Mesenchymal stem cell (in vitro differentiated cells and primary cell): ENCODE measurements around the gene FAM13A.

ENCODE experiments used
- DNase-seq: peaks from one replicate; pipeline ENCODE4 v3.0.0-alpha.2; 2013
- H2AFZ ChIP-seq: one replicate; pipeline ENCODE4 v1.6.1; 2013; ENCODE audit warnings: low read depth, mild to moderate bottlenecking, control low read depth, inconsistent platforms, low read length, moderate library complexity
- H2AK5ac ChIP-seq: 2 replicates; pipeline ENCODE4 v1.6.1; 2013; ENCODE audit warnings: low read length, moderate library complexity, mild to moderate bottlenecking, inconsistent platforms; ENCODE audit not compliant: severe bottlenecking
- H2BK120ac ChIP-seq: one replicate; pipeline ENCODE4 v1.6.1; 2013; ENCODE audit warnings: low read depth, mild to moderate bottlenecking, inconsistent platforms, low read length, moderate library complexity
- H2BK12ac ChIP-seq, 2 experiments: one replicate each; pipeline ENCODE4 v1.6.1; 2013; ENCODE audit warnings: inconsistent platforms in 2 of 2, low read length in 2 of 2, mild to moderate bottlenecking in 2 of 2, moderate library complexity in 2 of 2, control low read depth in 1 of 2
- H2BK15ac ChIP-seq: one replicate; pipeline ENCODE4 v1.6.1; 2013; ENCODE audit warnings: mild to moderate bottlenecking, low read depth, inconsistent platforms; ENCODE audit not compliant: poor library complexity, severe bottlenecking
- H2BK5ac ChIP-seq: 2 replicates; pipeline ENCODE4 v1.6.1; 2013; ENCODE audit warnings: low read depth, mild to moderate bottlenecking, low read length, control low read depth, inconsistent platforms; ENCODE audit not compliant: poor library complexity, severe bottlenecking
- H3K14ac ChIP-seq, 2 experiments: one replicate each; pipeline ENCODE4 v1.6.1; 2013; ENCODE audit warnings: inconsistent platforms in 2 of 2, low read length in 2 of 2, control low read depth in 1 of 2, mild to moderate bottlenecking in 1 of 2, moderate library complexity in 1 of 2
- H3K18ac ChIP-seq, 2 experiments: one replicate each; pipeline ENCODE4 v1.6.1; 2013; ENCODE audit warnings: inconsistent platforms in 2 of 2, low read length in 2 of 2, control low read depth in 1 of 2, low read depth in 1 of 2, mild to moderate bottlenecking in 1 of 2
- H3K23ac ChIP-seq, 2 experiments: one replicate each; pipeline ENCODE4 v1.6.1; 2013; ENCODE audit warnings: inconsistent platforms in 2 of 2, low read length in 2 of 2, mild to moderate bottlenecking in 2 of 2, moderate library complexity in 2 of 2, control low read depth in 1 of 2
- H3K27ac ChIP-seq: 2 replicates; pipeline ENCODE4 v1.5.1; 2013; ENCODE audit warnings: mild to moderate bottlenecking, moderate library complexity, low read length, control low read depth, inconsistent platforms; ENCODE audit not compliant: poor library complexity, severe bottlenecking
- H3K27me3 ChIP-seq, 2 experiments: 2 replicates each; pipeline versions ENCODE4 v1.6.1 to v1.7.0; 2013; ENCODE audit warnings: low read length in 2 of 2, mild to moderate bottlenecking in 2 of 2, moderate library complexity in 2 of 2, control low read depth in 1 of 2, inconsistent platforms in 1 of 2; ENCODE audit not compliant: control insufficient read depth in 1 of 2, insufficient read depth in 1 of 2
- H3K36me3 ChIP-seq, 2 experiments: 2 replicates each; pipeline versions ENCODE4 v1.6.1 to v1.7.0; 2013; ENCODE audit warnings: low read length in 2 of 2, control low read depth in 1 of 2, inconsistent platforms in 1 of 2, low read depth in 1 of 2, mild to moderate bottlenecking in 1 of 2; ENCODE audit not compliant: insufficient read depth in 2 of 2, control insufficient read depth in 1 of 2
- H3K4ac ChIP-seq, 2 experiments: one replicate each; pipeline ENCODE4 v1.6.1; 2013; ENCODE audit warnings: inconsistent platforms in 2 of 2, low read length in 2 of 2, mild to moderate bottlenecking in 2 of 2, moderate library complexity in 2 of 2, control low read depth in 1 of 2, low read depth in 1 of 2
- H3K4me1 ChIP-seq: 2 replicates; pipeline ENCODE4 v1.6.1; 2013; ENCODE audit warnings: low read depth, low read length, control low read depth; ENCODE audit not compliant: control insufficient read depth, insufficient read depth
- H3K4me2 ChIP-seq: 2 replicates; pipeline ENCODE4 v1.6.1; 2013; ENCODE audit warnings: low read length, mild to moderate bottlenecking, inconsistent platforms; ENCODE audit not compliant: poor library complexity, severe bottlenecking
- H3K4me3 ChIP-seq, 2 experiments: 2 replicates each; pipeline versions ENCODE4 v1.5.1 to v1.7.0; 2013; ENCODE audit warnings: low read length in 2 of 2, mild to moderate bottlenecking in 2 of 2, control low read depth in 1 of 2, low read depth in 1 of 2; ENCODE audit not compliant: insufficient read depth in 1 of 2
- H3K79me1 ChIP-seq: replicated peaks from 2 replicates; pipeline ENCODE4 v1.6.1; 2013; ENCODE audit warnings: mild to moderate bottlenecking, control low read depth, low read length, inconsistent platforms; ENCODE audit not compliant: poor library complexity, severe bottlenecking
- H3K9ac ChIP-seq: 2 replicates; pipeline ENCODE4 v1.7.0; 2013; ENCODE audit warnings: mild to moderate bottlenecking, low read length, moderate library complexity
- H3K9me3 ChIP-seq: 2 replicates; pipeline ENCODE4 v1.7.0; 2013; ENCODE audit warnings: mild to moderate bottlenecking, low read length; ENCODE audit not compliant: control insufficient read depth
- H4K8ac ChIP-seq: one replicate; pipeline ENCODE4 v1.6.1; 2013; ENCODE audit warnings: inconsistent platforms, mild to moderate bottlenecking, low read length, moderate library complexity
- H4K91ac ChIP-seq: one replicate; pipeline ENCODE4 v1.6.1; 2013; ENCODE audit warnings: mild to moderate bottlenecking, low read length, inconsistent platforms
- WGBS: methylation state at CpG from one replicate; pipeline ENCODE4 v1.1.7; 2013; ENCODE audit warnings: mixed read lengths; 5-methylcytosine and 5-hydroxymethylcytosine counted together

FAM13A gene

DNA sequence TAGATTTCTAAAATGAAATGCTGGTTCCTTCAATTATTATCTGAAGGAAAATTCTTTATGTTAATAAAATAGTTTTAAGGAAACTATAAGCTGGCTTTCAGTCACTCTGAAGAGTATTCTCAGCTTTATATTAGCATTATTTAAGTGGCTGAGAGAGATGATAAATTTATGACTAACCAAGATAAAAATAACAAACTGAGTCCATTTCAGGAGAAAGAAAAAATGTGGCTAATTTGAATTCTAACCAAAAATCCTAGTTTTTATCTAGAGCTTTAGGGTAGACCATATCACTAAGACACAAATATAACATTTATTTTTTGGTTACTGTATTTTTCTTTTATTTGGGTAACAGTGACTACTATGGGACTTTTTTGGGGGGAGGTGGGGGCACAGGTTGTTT lies 299.9 kb downstream of the FAM13A start:
- H3K36me3 ChIP-seq, result peaks cover 0 to 11% of the 10 kb centered on the region in 2 experiments
- H3K4me3 ChIP-seq, result no peak overlapping the region
- no peaks in the 10 kb centered on the region for H3K27me3 ChIP-seq
- H2AFZ ChIP-seq, result no peak overlapping the region
- no peak overlapping the region for H3K14ac ChIP-seq
- no peak overlapping the region for H3K23ac ChIP-seq
- no peak overlapping the region for H4K91ac ChIP-seq
- no peaks in the 10 kb centered on the region for H3K79me1 ChIP-seq
- no peak overlapping the region for H3K4me2 ChIP-seq
- H3K27ac ChIP-seq, result no peak overlapping the region
- H2BK15ac ChIP-seq, result no peak overlapping the region
- no peak overlapping the region for H4K8ac ChIP-seq
- H3K4me1 ChIP-seq, result peaks cover 6% of the 10 kb centered on the region
- H3K9me3 ChIP-seq, result no peaks in the 10 kb centered on the region
- no peak overlapping the region for H2BK12ac ChIP-seq
- no peak for DNase-seq
- H2BK5ac ChIP-seq, result no peak overlapping the region
- H2BK120ac ChIP-seq, result no peak overlapping the region
- no peak overlapping the region for H3K9ac ChIP-seq
- no peak overlapping the region for H2AK5ac ChIP-seq
- no peak overlapping the region for H3K4ac ChIP-seq
- H3K18ac ChIP-seq, result no peak overlapping the region

DNA sequence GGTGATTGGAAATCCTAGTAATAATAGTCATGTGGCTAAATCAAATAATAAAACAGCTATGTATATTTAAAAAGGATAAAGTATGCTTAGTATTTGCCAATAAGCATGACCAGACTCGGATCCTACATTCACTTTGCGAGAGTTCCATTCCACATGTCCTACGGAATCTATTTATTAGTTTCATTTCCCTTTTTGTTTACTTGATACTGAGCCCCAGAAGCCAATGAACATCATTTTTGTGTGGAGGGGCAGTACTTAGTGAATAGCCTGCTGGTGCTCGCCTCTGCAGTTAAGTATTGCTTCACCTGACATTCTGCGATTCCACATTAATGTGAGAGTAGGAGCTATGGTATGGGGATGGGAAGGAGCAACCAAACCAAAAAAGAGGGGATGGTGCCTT lies 300.8 kb downstream of the FAM13A start:
- no peak overlapping the region for H3K4me2 ChIP-seq
- H2BK12ac ChIP-seq, result no peak overlapping the region
- H3K4ac ChIP-seq, result no peak overlapping the region
- H3K23ac ChIP-seq, result no peak overlapping the region
- no peak overlapping the region for H3K9ac ChIP-seq
- H4K91ac ChIP-seq, result no peak overlapping the region
- over 99% methylated on average over 5 of the region's 5 CpGs for WGBS
- no peak overlapping the region for H2AFZ ChIP-seq
- H3K14ac ChIP-seq, result no peak overlapping the region
- H3K36me3 ChIP-seq, result peaks cover 0 to 13% of the 10 kb centered on the region in 2 experiments
- H3K4me3 ChIP-seq, result no peak overlapping the region
- H3K27ac ChIP-seq, result no peak overlapping the region
- H3K18ac ChIP-seq, result no peak overlapping the region
- H2BK120ac ChIP-seq, result no peak overlapping the region
- H2BK5ac ChIP-seq, result no peak overlapping the region
- no peaks in the 10 kb centered on the region for H3K79me1 ChIP-seq
- peaks cover 6% of the 10 kb centered on the region for H3K4me1 ChIP-seq
- H4K8ac ChIP-seq, result no peak overlapping the region
- no peak overlapping the region for H2BK15ac ChIP-seq
- no peak for DNase-seq
- H3K27me3 ChIP-seq, result no peaks in the 10 kb centered on the region
- H2AK5ac ChIP-seq, result no peak overlapping the region
- no peaks in the 10 kb centered on the region for H3K9me3 ChIP-seq

DNA sequence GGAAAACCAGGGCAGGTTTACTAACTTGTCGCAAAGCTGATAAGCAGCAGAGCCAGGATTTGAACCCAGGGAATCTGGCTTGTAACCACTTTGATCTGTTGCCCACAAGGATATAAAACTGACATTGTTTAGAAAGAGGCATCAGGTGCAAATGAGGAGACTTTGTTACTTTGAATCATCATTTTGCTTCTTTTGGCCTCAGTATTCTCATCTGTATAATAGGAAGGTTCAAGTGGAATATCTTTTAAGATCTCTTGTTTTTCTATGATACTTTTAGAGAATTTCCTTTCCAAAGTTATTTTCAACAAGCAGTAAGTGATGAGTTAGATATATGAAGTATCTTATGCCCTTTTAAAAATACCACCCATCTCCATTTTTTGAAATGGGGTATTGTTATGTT lies 301.5 kb downstream of the FAM13A start:
- no peak overlapping the region for H2AK5ac ChIP-seq
- H2BK5ac ChIP-seq, result no peak overlapping the region
- no peak overlapping the region for H2AFZ ChIP-seq
- no peak overlapping the region for H3K4ac ChIP-seq
- peaks cover 6% of the 10 kb centered on the region for H3K4me1 ChIP-seq
- H3K27me3 ChIP-seq, result no peaks in the 10 kb centered on the region
- DNase-seq, result no peak
- no peak overlapping the region for H3K23ac ChIP-seq
- H2BK15ac ChIP-seq, result no peak overlapping the region
- no peak overlapping the region for H4K91ac ChIP-seq
- H4K8ac ChIP-seq, result no peak overlapping the region
- H3K4me2 ChIP-seq, result no peak overlapping the region
- no peak overlapping the region for H2BK12ac ChIP-seq
- no peak overlapping the region for H2BK120ac ChIP-seq
- no peak overlapping the region for H3K4me3 ChIP-seq
- H3K18ac ChIP-seq, result no peak overlapping the region
- H3K9ac ChIP-seq, result no peak overlapping the region
- WGBS, result 100% methylated on average over 1 of the region's 1 CpG
- H3K9me3 ChIP-seq, result no peaks in the 10 kb centered on the region
- H3K14ac ChIP-seq, result no peak overlapping the region
- H3K79me1 ChIP-seq, result no peaks in the 10 kb centered on the region
- H3K36me3 ChIP-seq, result peaks cover under 1 to 17% of the 10 kb centered on the region in 2 experiments
- no peak overlapping the region for H3K27ac ChIP-seq

DNA sequence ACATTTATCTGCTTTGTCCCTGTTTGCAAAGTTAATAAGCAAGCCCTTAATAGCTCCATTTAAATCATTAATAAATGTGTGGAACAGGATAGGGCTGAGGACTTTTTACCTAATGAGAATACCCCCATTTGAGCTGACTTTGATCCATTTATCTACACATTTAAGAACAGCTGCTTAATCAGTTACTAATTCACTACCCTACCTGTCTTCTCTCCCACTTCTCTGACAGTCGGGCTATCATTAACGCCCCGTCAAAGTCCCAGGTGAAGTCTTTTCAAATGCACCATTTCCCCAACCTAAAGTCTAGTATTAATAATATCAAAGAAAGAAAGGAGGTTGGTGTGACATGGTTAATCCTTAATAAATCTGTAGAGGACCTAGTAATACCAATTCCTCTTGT lies 302.2 kb downstream of the FAM13A start:
- H3K27ac ChIP-seq, result no peak overlapping the region
- 100% methylated on average over 1 of the region's 3 CpGs for WGBS
- no peak for DNase-seq
- no peak overlapping the region for H3K18ac ChIP-seq
- H3K36me3 ChIP-seq, result peaks cover 5 to 23% of the 10 kb centered on the region in 2 experiments
- no peak overlapping the region for H3K4me3 ChIP-seq
- no peaks in the 10 kb centered on the region for H3K9me3 ChIP-seq
- H2AK5ac ChIP-seq, result no peak overlapping the region
- H3K4me1 ChIP-seq, result peaks cover 6% of the 10 kb centered on the region
- no peak overlapping the region for H4K8ac ChIP-seq
- no peak overlapping the region for H2BK12ac ChIP-seq
- H3K23ac ChIP-seq, result no peak overlapping the region
- H3K9ac ChIP-seq, result no peak overlapping the region
- H3K14ac ChIP-seq, result no peak overlapping the region
- H3K27me3 ChIP-seq, result no peaks in the 10 kb centered on the region
- H3K4me2 ChIP-seq, result no peak overlapping the region
- no peak overlapping the region for H2BK15ac ChIP-seq
- no peak overlapping the region for H2AFZ ChIP-seq
- H3K79me1 ChIP-seq, result no peaks in the 10 kb centered on the region
- no peak overlapping the region for H3K4ac ChIP-seq
- H2BK5ac ChIP-seq, result no peak overlapping the region
- no peak overlapping the region for H2BK120ac ChIP-seq
- no peak overlapping the region for H4K91ac ChIP-seq
